Activated B cell treated with CpG ODN at 0.5 μM for 24 hours (primary cell): ENCODE data around the gene SDHA. TPM values are rescaled to one million over a fixed set of nuclear protein-coding genes. Genes with fewer than 3 reads are reported as not detected.

Experiments
- ATAC-seq: fragments of 200-7000 bp; cut with Tn5 transposase; one replicate; pipeline ENCODE4 v1.10.0; 2021; ENCODE audit warnings: low read depth, mild to moderate bottlenecking, moderate library complexity
- CTCF ChIA-PET: fragments of 350-600 bp; sonication (Branson Sonifier 250); formaldehyde crosslinking; loops from one replicate; lab custom pipeline; 2021; ENCODE audit warnings: antibody characterized with exemption; lab: Charles Lee
- POLR2A ChIA-PET: fragments of 350-600 bp; sonication (Branson Sonifier 250); formaldehyde crosslinking; loops from one replicate; lab custom pipeline; 2021; ENCODE audit warnings: antibody characterized with exemption; lab: Charles Lee
- DNase-seq: peaks from one replicate; pipeline ENCODE4 v3.0.0; 2022
- H3K27ac Mint-ChIP-seq: one replicate; pipeline ENCODE4 v1.8.0; 2020; ENCODE audit warnings: mixed read lengths
- H3K27me3 Mint-ChIP-seq: one replicate; pipeline ENCODE4 v1.8.0; 2021; ENCODE audit warnings: mixed read lengths
- H3K36me3 Mint-ChIP-seq: one replicate; pipeline ENCODE4 v1.8.0; 2021; ENCODE audit warnings: low read depth, mixed read lengths
- H3K4me1 Mint-ChIP-seq: one replicate; pipeline ENCODE4 v1.8.0; 2021; ENCODE audit warnings: mixed read lengths
- H3K4me3 Mint-ChIP-seq: one replicate; pipeline ENCODE4 v1.8.0; 2020; ENCODE audit warnings: mild to moderate bottlenecking, mixed read lengths
- H3K9me3 Mint-ChIP-seq: one replicate; pipeline ENCODE4 v1.8.0; 2020; ENCODE audit warnings: mixed read lengths
- CTCF ChIP-seq: fragments of 200-600 bp; IDR thresholded peaks from one replicate; pipeline ENCODE4 v1.8.0; 2022; ENCODE audit warnings: antibody characterized with exemption, mild to moderate bottlenecking
- intact Hi-C: fragments of 100-400 bp; cut with micrococcal nuclease; formaldehyde crosslinking; loops from one replicate; pipeline ENCODE4 v1.15.1; 2024
- total RNA-seq: library from RNA; stranded (reverse); gene quantifications from 2 replicates; pipeline ENCODE4 v1.2.3, GENCODE V29; 2022

SDHA gene
- total RNA-seq, 1 donor from 2014 or later = 95.7 TPM

- peaks cover 10% of the 10 kb centered on the region for H3K27me3 Mint-ChIP-seq
- H3K9me3 Mint-ChIP-seq = no peaks in the 10 kb centered on the region
- TF ChIP-seq CTCF = no peak
- ChIA-PET POLR2A (no interaction called here), CTCF (no interaction called here)
- H3K36me3 Mint-ChIP-seq = no peaks in the 10 kb centered on the region
- H3K4me3 Mint-ChIP-seq = no peak overlapping the region
- DNase-seq (no peak), ATAC-seq (no peak)
- intact Hi-C loops = no loop called here
- no peaks in the 10 kb centered on the region for H3K4me1 Mint-ChIP-seq
- H3K27ac Mint-ChIP-seq = no peak overlapping the region
These were observed 41.8 kb upstream of the SDHA start for GRCh38 chr5:176296-176823.

GRCh38 chr5:178110-178509 is 40.0 kb upstream of the SDHA start:
- TF ChIP-seq CTCF = no peak
- ChIA-PET CTCF (no interaction called here), POLR2A (no interaction called here)
- H3K4me1 Mint-ChIP-seq = no peaks in the 10 kb centered on the region
- H3K4me3 Mint-ChIP-seq = no peak overlapping the region
- ATAC-seq = no peak
- intact Hi-C loops = no loop called here
- no peak overlapping the region for H3K27ac Mint-ChIP-seq
- H3K36me3 Mint-ChIP-seq = no peaks in the 10 kb centered on the region
- no peaks in the 10 kb centered on the region for H3K9me3 Mint-ChIP-seq
- H3K27me3 Mint-ChIP-seq = peaks cover 8% of the 10 kb centered on the region
- no peak for DNase-seq

GRCh38 chr5:179401-179800 is 38.7 kb upstream of the SDHA start:
- H3K4me1 Mint-ChIP-seq = no peaks in the 10 kb centered on the region
- intact Hi-C loops = no loop called here
- H3K4me3 Mint-ChIP-seq = no peak overlapping the region
- H3K27me3 Mint-ChIP-seq = peaks cover 9% of the 10 kb centered on the region
- H3K27ac Mint-ChIP-seq = no peak overlapping the region
- no peaks in the 10 kb centered on the region for H3K36me3 Mint-ChIP-seq
- ATAC-seq = no peak
- POLR2A ChIA-PET = no interaction called here
- no peak for DNase-seq
- H3K9me3 Mint-ChIP-seq = no peaks in the 10 kb centered on the region
- TF ChIP-seq CTCF = no peak
- CTCF ChIA-PET = no interaction called here

- Mint-ChIP-seq H3K4me1 (no peaks in the 10 kb centered on the region), H3K36me3 (no peaks in the 10 kb centered on the region), H3K4me3 (no peak overlapping the region), H3K27ac (no peak overlapping the region), H3K9me3 (no peaks in the 10 kb centered on the region), H3K27me3 (peaks cover 9% of the 10 kb centered on the region)
- TF ChIP-seq CTCF = no peak
- CTCF ChIA-PET = interaction anchor here (1.2 kb wide), 1 partner anchor 8 kb away, joined by 3 read pairs; no protein-coding TSS in a partner anchor
- intact Hi-C loops = no loop called here
- DNase-seq (no peak), ATAC-seq (no peak)
- POLR2A ChIA-PET = no interaction called here
These were observed 37.7 kb upstream of the SDHA start for GRCh38 chr5:180286-180918.

- ChIA-PET POLR2A (no interaction called here), CTCF (no interaction called here)
- Mint-ChIP-seq H3K4me1 (no peaks in the 10 kb centered on the region), H3K9me3 (no peaks in the 10 kb centered on the region), H3K27me3 (peaks cover 9% of the 10 kb centered on the region), H3K36me3 (no peaks in the 10 kb centered on the region), H3K27ac (no peak overlapping the region), H3K4me3 (no peak overlapping the region)
- TF ChIP-seq CTCF = no peak
- ATAC-seq (no peak), DNase-seq (no peak)
- intact Hi-C loops = no loop called here
These were observed 37.0 kb upstream of the SDHA start for GRCh38 chr5:181160-181559.
